ENCODE data around the gene ZNF784. TPM values are rescaled to one million over a fixed set of nuclear protein-coding genes. Genes with fewer than 3 reads are reported as not detected.

Gene ZNF784
- total RNA-seq, 1 donor from 2014 or later = 12.9 TPM

DNA sequence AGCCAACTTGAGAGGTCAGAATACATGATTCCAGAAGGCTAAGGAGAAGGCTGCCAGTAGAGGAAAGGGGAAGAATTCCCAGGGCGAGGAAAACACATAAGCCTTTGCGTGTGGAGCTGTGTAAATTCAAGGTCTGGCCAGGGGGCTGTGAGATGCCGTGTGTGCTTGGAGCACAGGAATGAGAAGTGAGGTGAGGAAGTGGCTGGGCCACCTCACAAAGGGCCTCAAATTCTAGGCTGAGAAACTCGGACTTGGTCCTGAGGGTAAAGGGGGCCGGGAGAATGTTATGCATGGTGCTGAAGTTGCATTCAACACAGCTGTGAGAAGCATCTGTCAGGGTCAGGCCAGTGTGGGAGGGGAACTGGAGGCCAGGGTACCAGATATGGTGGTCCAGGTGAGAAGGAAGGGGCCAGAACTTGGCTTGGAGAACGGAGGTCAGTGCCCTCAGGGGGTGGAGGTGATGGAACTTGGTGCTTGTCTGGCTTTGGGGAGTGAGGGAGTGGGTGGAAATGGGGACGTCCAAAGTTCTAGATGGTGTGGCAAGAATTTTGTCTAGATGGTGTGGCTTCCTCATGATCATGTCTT, 11.6 kb upstream of the ZNF784 start:
- DNase-seq (ENCODE audit: low spot score in 2 of 2, unreplicated experiment in 2 of 2) = no peak
- Mint-ChIP-seq H3K9me3 (no peaks in the 10 kb centered on the region), H3K27me3 (ENCODE audit: low read depth) (no peaks in the 10 kb centered on the region), H3K4me3 (peak overlapping the region; percentile 99), H3K4me1 (peaks cover 38% of the 10 kb centered on the region), H3K27ac (peak overlapping the region; percentile 100), H3K36me3 (peaks cover 7% of the 10 kb centered on the region)
- TF ChIP-seq, protein P1, sequence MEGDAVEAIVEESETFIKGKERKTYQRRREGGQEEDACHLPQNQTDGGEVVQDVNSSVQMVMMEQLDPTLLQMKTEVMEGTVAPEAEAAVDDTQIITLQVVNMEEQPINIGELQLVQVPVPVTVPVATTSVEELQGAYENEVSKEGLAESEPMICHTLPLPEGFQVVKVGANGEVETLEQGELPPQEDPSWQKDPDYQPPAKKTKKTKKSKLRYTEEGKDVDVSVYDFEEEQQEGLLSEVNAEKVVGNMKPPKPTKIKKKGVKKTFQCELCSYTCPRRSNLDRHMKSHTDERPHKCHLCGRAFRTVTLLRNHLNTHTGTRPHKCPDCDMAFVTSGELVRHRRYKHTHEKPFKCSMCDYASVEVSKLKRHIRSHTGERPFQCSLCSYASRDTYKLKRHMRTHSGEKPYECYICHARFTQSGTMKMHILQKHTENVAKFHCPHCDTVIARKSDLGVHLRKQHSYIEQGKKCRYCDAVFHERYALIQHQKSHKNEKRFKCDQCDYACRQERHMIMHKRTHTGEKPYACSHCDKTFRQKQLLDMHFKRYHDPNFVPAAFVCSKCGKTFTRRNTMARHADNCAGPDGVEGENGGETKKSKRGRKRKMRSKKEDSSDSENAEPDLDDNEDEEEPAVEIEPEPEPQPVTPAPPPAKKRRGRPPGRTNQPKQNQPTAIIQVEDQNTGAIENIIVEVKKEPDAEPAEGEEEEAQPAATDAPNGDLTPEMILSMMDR (IDR thresholded peaks at IDR 0.05; ENCODE audit: unreplicated experiment) = no peak

DNA sequence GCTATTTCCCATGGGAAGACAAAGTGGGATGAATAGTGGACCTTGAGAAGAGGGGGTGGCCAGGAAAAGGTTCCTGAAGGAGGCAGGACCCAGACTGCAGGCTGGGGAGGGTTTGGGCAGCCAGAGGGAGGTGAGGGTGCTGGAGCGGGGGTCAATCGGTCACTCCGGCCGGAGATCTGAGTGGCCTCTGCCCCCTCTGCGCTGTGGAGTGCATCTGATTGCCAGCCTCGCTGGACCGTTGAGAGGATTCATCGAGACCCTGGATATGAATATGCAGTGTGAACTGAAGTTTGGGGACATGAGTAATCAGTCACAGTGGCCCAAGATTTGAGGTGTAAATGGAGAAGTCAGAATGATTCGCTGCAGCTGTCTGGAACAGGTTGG, 11.0 kb upstream of the ZNF784 start:
- DNase-seq (ENCODE audit: low spot score in 2 of 2, unreplicated experiment in 2 of 2) = no peak
- H3K36me3 Mint-ChIP-seq = peaks cover 7% of the 10 kb centered on the region
- peak overlapping the region; percentile 100 for H3K27ac Mint-ChIP-seq
- H3K27me3 Mint-ChIP-seq (ENCODE audit: low read depth) = no peaks in the 10 kb centered on the region
- H3K4me1 Mint-ChIP-seq = peaks cover 35% of the 10 kb centered on the region
- TF ChIP-seq, protein P1 (IDR thresholded peaks at IDR 0.05; ENCODE audit: unreplicated experiment) = no peak
- peak overlapping the region; percentile 99 for H3K4me3 Mint-ChIP-seq
- H3K9me3 Mint-ChIP-seq = no peaks in the 10 kb centered on the region

DNA sequence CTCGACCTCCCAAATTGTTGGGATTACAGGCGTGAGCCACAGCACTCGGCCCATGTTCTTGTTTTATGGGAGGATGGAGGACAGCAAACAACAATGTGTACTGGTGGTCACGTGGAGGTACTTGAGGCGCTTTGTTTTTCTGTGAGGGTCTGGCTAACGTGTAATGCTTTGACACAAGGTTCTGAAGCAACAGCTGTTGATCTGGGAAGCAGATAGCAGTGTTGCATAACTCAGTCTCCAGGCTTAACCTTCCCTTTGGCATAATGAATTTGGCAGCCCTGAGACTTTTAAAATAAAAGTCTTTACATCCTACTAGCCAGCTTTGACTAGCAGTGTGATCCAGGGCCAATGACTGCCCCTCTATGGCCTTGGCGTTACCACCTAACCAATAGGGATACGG, 9.5 kb upstream of the ZNF784 start:
- H3K4me1 Mint-ChIP-seq = peaks cover 32% of the 10 kb centered on the region
- H3K27me3 Mint-ChIP-seq (ENCODE audit: low read depth) = no peaks in the 10 kb centered on the region
- H3K9me3 Mint-ChIP-seq = no peaks in the 10 kb centered on the region
- TF ChIP-seq, protein P1 (IDR thresholded peaks at IDR 0.05; ENCODE audit: unreplicated experiment) = no peak
- H3K27ac Mint-ChIP-seq = no peak overlapping the region
- peaks cover 5% of the 10 kb centered on the region for H3K36me3 Mint-ChIP-seq
- no peak for DNase-seq (ENCODE audit: low spot score in 2 of 2, unreplicated experiment in 2 of 2)
- no peak overlapping the region for H3K4me3 Mint-ChIP-seq

DNA sequence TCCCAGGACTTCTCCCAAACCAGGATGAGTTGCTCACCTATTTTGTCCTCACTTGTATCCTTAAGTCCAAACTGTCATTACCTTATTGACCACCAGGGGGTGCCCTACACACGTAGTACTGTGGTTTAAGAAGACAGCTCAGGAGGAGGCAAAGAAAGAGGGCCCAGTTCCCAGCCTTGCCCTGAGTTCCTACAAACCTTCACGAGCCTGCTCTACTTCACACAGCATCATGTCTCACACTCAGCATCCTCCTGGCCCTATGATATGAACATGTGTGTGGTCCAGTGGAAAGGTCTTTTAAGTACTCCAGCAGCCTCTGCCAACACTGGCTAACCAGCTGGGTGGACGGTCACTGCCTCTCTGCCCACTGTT, 8.1 kb upstream of the ZNF784 start:
- Mint-ChIP-seq H3K4me3 (no peak overlapping the region), H3K27ac (peak overlapping the region; percentile 45), H3K9me3 (no peaks in the 10 kb centered on the region), H3K4me1 (peaks cover 27% of the 10 kb centered on the region), H3K36me3 (no peaks in the 10 kb centered on the region), H3K27me3 (ENCODE audit: low read depth) (no peaks in the 10 kb centered on the region)
- TF ChIP-seq, protein P1 (IDR thresholded peaks at IDR 0.05; ENCODE audit: unreplicated experiment) = peak; percentile 96
- DNase-seq (ENCODE audit: low spot score in 2 of 2, unreplicated experiment in 2 of 2) = peak in 1 of 2 experiments; percentile 90

DNA sequence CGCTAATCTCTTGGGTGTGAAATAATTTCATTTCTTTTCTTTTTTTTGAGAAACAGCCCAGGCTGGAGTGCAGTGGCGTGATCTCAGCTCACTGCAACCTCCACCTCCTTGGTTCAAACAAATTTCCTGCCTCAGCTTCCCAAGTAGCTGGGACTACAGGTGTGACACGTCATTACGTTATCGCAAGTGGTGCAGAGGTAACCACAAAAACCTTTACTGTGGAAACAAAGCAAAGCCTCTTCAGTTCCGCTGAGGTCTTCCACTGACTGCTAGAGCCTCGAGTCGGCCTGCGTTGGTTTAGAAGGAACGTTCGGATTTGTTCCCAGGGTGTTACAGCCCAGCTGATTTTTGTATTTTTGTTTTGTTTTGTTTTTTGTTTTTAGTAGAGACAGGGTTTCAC, 2.0 kb upstream of the ZNF784 start:
- H3K4me3 Mint-ChIP-seq = no peak overlapping the region
- peaks cover 4% of the 10 kb centered on the region for H3K36me3 Mint-ChIP-seq
- TF ChIP-seq, protein P1 (IDR thresholded peaks at IDR 0.05; ENCODE audit: unreplicated experiment) = no peak
- H3K27me3 Mint-ChIP-seq (ENCODE audit: low read depth) = no peaks in the 10 kb centered on the region
- H3K27ac Mint-ChIP-seq = no peak overlapping the region
- no peaks in the 10 kb centered on the region for H3K9me3 Mint-ChIP-seq
- DNase-seq (ENCODE audit: low spot score in 2 of 2, unreplicated experiment in 2 of 2) = no peak
- H3K4me1 Mint-ChIP-seq = peaks cover 14% of the 10 kb centered on the region

DNA sequence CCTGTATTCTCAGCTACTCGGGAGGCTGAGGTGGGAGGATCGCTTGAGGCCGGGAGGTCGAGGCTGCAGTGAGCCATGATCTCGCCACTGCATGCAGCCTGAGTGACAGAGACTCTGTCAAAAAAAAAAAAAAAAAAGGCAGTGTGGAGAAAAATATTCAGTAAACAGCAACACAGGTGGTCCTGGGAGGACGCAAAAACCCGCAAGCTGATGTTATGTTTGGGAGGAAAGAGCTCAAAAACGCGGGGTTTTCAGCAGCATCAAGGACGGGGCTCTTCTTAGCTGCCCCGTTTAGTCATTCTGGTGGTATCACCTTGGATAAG, 599 bp upstream of the ZNF784 start:
- TF ChIP-seq, protein P1 (IDR thresholded peaks at IDR 0.05; ENCODE audit: unreplicated experiment) = no peak
- H3K27me3 Mint-ChIP-seq (ENCODE audit: low read depth) = no peaks in the 10 kb centered on the region
- H3K27ac Mint-ChIP-seq = peak overlapping the region; percentile 99
- peak overlapping the region; percentile 88 for H3K4me3 Mint-ChIP-seq
- peaks cover 9% of the 10 kb centered on the region for H3K36me3 Mint-ChIP-seq
- peaks cover 14% of the 10 kb centered on the region for H3K4me1 Mint-ChIP-seq
- no peak for DNase-seq (ENCODE audit: low spot score in 2 of 2, unreplicated experiment in 2 of 2)
- no peaks in the 10 kb centered on the region for H3K9me3 Mint-ChIP-seq

All from mesothelial cell of epicardium (in vitro differentiated cells).